BE2C (cell line): ENCODE results near the gene FREM2.
A peak's percentile ranks its signal among the peaks of the same experiment; 100 is the strongest.

Source experiments
- DNase-seq: peaks from one replicate; pipeline ENCODE4 v3.0.0-alpha.2; 2020
- H3K27me3 ChIP-seq: fragments of 250-450 bp; sonication (Bioruptor Pico); 2 replicates; pipeline ENCODE4 v1.5.1; 2020; ENCODE audit warnings: mild to moderate bottlenecking
- H3K36me3 ChIP-seq: fragments of 250-450 bp; sonication (Bioruptor Pico); 2 replicates; pipeline ENCODE4 v1.5.1; 2020; ENCODE audit warnings: mild to moderate bottlenecking
- H3K4me1 ChIP-seq: fragments of 250-450 bp; sonication (Bioruptor Pico); 2 replicates; pipeline ENCODE4 v1.5.1; 2020
- H3K4me3 ChIP-seq: 2 replicates; pipeline ENCODE4 v1.5.1; 2011; ENCODE audit warnings: low read depth, low read length
- H3K9me3 ChIP-seq: fragments of 250-450 bp; sonication (Bioruptor Pico); 2 replicates; pipeline ENCODE4 v1.5.1; 2020
- CTCF ChIP-seq: IDR thresholded peaks from 2 replicates; pipeline ENCODE4 v1.5.1; 2012; ENCODE audit warnings: mild to moderate bottlenecking, low read depth, low read length

The FREM2 gene

GRCh38 chr13:38888309-38888708 lies 201.4 kb downstream of the FREM2 start:
- no peak overlapping the region for H3K4me3 ChIP-seq
- no peaks in the 10 kb centered on the region for H3K27me3 ChIP-seq
- DNase-seq: no peak
- H3K4me1 ChIP-seq: no peaks in the 10 kb centered on the region
- no peaks in the 10 kb centered on the region for H3K9me3 ChIP-seq
- H3K36me3 ChIP-seq: no peaks in the 10 kb centered on the region
- no peak for TF ChIP-seq CTCF

GRCh38 chr13:38895075-38895474 lies 208.2 kb downstream of the FREM2 start:
- H3K27me3 ChIP-seq: no peaks in the 10 kb centered on the region
- H3K9me3 ChIP-seq: no peaks in the 10 kb centered on the region
- TF ChIP-seq CTCF: no peak
- H3K4me1 ChIP-seq: no peaks in the 10 kb centered on the region
- no peak overlapping the region for H3K4me3 ChIP-seq
- no peak for DNase-seq
- H3K36me3 ChIP-seq: no peaks in the 10 kb centered on the region

- H3K36me3 ChIP-seq: no peaks in the 10 kb centered on the region
- TF ChIP-seq CTCF: no peak
- no peaks in the 10 kb centered on the region for H3K27me3 ChIP-seq
- no peak overlapping the region for H3K4me3 ChIP-seq
- DNase-seq: no peak
- H3K9me3 ChIP-seq: no peaks in the 10 kb centered on the region
- no peaks in the 10 kb centered on the region for H3K4me1 ChIP-seq
Observed at GRCh38 chr13:38897521-38897920, 210.6 kb downstream of the FREM2 start.

GRCh38 chr13:38898481-38898880 lies 211.6 kb downstream of the FREM2 start:
- no peak for TF ChIP-seq CTCF
- no peaks in the 10 kb centered on the region for H3K27me3 ChIP-seq
- H3K36me3 ChIP-seq: no peaks in the 10 kb centered on the region
- no peak for DNase-seq
- H3K4me1 ChIP-seq: no peaks in the 10 kb centered on the region
- H3K9me3 ChIP-seq: no peaks in the 10 kb centered on the region
- no peak overlapping the region for H3K4me3 ChIP-seq

GRCh38 chr13:38899571-38899970 lies 212.7 kb downstream of the FREM2 start:
- H3K27me3 ChIP-seq: no peaks in the 10 kb centered on the region
- no peak for TF ChIP-seq CTCF
- no peak for DNase-seq
- no peaks in the 10 kb centered on the region for H3K4me1 ChIP-seq
- H3K9me3 ChIP-seq: no peaks in the 10 kb centered on the region
- H3K36me3 ChIP-seq: no peaks in the 10 kb centered on the region
- H3K4me3 ChIP-seq: no peak overlapping the region

GRCh38 chr13:38900188-38900587 lies 213.3 kb downstream of the FREM2 start:
- no peak for DNase-seq
- H3K4me1 ChIP-seq: no peaks in the 10 kb centered on the region
- H3K4me3 ChIP-seq: no peak overlapping the region
- H3K9me3 ChIP-seq: no peaks in the 10 kb centered on the region
- no peaks in the 10 kb centered on the region for H3K27me3 ChIP-seq
- TF ChIP-seq CTCF: peak; percentile 39
- H3K36me3 ChIP-seq: no peaks in the 10 kb centered on the region
